ENCODE results near the gene WDR36.
A peak's percentile ranks its signal among the peaks of the same experiment; 100 is the strongest.

Gene WDR36

GRCh38 chr5:111106320-111106948 is 14.3 kb downstream of the WDR36 start:
- FAIRE-seq: no peak

DNA sequence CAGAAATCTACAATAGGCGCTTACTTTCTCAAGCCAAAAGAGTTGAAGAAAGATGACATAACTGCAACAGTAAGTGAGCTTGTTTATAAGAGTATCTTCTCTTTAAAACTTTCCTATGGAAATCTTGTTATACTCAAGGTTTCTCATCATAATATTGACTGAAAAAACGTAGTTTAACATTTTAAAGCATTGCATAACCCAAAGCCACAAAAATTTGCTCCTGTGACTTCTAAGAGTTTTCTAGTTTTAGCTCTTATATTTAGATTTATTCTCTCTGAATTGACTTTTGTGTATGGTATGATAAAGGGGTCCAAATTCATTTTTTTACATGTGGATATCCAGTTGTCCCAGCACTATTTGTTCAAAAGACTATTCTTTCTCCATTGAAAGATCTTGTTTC is 15.2 kb downstream of the WDR36 start:
- FAIRE-seq: no peak

GRCh38 chr5:111111956-111112355 is 19.8 kb downstream of the WDR36 start:
- no peak for FAIRE-seq

GRCh38 chr5:111113678-111114077 is 21.5 kb downstream of the WDR36 start:
- no peak for FAIRE-seq

GRCh38 chr5:111115229-111115628 is 23.1 kb downstream of the WDR36 start:
- no peak for FAIRE-seq

DNA sequence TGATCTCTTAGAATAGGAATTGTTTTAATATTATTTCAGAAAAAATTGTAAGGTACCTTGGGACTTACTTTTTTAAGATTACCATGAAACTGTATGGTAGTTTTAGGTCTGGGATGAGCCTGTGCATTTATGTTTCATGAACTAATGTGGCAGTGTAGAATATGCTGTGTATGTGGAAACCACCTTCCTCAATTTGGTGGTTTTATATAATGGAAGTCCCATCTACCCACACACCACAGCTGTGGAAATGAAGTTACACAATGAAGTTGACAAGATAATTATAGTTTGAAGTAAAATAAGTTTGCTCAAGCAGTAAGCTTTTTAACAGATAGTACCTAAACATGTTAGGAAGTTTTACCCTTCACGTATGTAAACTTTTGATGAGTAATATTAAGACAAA is 24.4 kb downstream of the WDR36 start:
- FAIRE-seq: no peak

GRCh38 chr5:111117136-111117535 is 25.0 kb downstream of the WDR36 start:
- FAIRE-seq: no peak

- no peak for FAIRE-seq
Measured at GRCh38 chr5:111119221-111119620, 27.1 kb downstream of the WDR36 start.

- no peak for FAIRE-seq
Measured at GRCh38 chr5:111119856-111120255, 27.7 kb downstream of the WDR36 start.

DNA sequence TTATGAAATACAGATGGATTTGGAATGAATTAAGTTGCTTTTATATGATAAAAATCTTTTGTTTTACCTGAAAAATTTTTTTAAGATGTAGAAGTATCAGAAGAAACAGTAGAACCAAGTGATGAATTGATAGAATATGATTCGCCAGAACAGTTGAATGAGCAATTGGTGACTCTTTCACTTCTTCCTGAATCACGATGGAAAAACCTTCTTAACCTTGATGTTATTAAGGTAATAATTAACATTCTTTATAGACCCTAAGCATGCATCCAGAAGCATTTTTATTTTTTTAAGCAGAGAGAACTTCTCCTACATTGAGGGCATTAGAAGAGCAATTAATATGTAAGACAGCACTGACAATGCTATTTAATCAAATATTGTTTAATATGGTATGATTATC is 28.8 kb downstream of the WDR36 start:
- no peak for FAIRE-seq

- FAIRE-seq: no peak
Measured at GRCh38 chr5:111121926-111122325, 29.8 kb downstream of the WDR36 start.

GRCh38 chr5:111122398-111122797 is 30.2 kb downstream of the WDR36 start:
- no peak for FAIRE-seq

DNA sequence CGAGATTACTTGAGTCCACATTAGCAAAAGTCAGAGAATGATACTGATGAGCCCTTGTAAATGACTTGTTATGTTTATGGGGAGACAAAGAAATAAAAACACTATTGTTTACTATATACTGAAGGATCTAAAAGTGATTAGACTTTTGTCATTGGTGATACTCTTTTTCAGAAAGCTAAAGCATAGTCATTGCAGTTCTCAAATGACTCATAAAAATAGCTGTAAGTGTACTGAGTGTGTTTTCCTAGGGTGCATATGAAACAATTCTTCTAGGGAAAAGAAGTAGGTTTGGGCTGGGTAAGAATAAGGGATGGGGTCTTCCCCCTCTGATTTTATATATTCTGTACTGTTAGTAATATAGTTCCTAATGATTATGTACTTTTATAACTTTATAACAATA is 32.6 kb downstream of the WDR36 start:
- no peak for FAIRE-seq

GRCh38 chr5:111126896-111127295 is 34.7 kb downstream of the WDR36 start:
- no peak for FAIRE-seq

DNA sequence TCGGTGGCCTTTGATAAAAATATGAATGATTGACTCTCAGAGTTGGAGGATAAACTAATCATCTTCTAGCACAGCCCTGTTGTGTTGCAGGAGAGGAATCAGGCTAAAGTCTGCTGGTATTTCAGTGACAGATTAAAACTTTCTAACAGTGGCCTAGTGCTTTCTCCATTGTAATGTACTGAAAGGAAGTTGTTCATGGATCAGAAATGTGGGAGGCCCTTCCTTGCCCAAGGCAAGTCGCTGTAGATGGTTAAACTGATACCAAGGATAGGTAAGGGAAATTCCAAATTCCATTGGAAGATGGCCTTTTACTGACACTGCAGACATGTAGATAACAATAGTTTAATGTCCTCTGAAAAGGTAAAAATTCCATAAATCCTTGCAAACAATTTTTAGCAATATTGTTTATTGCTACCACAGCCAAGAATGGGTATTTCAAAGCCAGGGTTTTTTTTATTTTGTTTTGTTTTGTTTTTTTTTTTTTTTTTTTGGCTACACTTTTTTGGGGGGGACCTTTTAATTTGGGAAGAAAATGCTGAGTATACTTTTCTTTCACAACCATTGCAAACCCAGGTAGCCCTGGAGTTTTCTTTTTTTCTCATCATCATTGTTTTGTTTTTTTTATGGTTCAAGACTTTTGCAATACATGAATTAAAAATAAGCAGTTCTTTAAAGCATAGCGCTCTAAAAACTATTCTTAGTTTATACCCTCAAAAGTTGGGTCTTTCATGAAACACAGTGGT is 35.5 kb downstream of the WDR36 start:
- FAIRE-seq: peak; percentile 15

DNA sequence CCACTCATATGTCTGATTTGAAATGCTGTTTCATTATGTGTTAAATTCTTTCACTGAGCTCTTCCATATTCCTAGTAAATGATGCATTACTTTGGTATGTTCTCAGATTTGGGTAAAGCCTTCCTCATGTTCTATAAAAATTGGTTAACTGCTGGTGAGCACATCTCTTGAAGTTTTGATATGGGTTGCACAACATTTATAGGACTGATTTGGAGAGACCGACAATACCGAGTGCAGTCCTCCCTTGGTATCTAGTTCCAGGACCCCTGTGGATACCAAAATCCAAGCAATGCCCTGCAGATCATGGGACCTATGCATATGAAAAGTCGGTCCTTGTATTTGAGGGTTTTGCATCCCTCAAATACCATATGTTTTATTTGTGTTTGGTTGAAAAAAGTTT is 37.8 kb downstream of the WDR36 start:
- FAIRE-seq: no peak

GRCh38 chr5:111131356-111131755 is 39.2 kb downstream of the WDR36 start:
- FAIRE-seq: no peak

DNA sequence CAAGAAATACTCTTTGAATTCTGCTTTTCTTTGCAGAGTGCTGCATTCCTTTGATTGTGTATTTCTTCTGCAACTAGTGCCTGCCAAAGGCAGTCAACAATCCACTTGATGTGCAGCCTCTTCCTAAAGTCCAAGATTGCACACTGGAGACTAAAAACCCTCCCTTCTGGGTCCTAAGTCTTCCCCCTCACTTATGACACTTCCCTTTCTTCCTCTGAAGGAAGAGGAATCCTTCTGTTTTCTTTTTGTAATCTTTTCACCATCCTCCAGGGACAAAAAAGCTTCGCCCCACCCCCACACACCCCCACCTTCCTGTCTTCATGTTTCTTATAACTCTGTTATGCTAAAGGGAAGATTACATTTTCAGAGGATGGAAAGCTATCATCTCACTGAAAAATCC is 39.9 kb downstream of the WDR36 start:
- no peak for FAIRE-seq

GRCh38 chr5:111132731-111133435 is 40.7 kb downstream of the WDR36 start:
- FAIRE-seq: no peak

GRCh38 chr5:111133436-111133751 is 41.2 kb downstream of the WDR36 start:
- no peak for FAIRE-seq

GRCh38 chr5:111134087-111134486 is 41.9 kb downstream of the WDR36 start:
- FAIRE-seq: no peak

DNA sequence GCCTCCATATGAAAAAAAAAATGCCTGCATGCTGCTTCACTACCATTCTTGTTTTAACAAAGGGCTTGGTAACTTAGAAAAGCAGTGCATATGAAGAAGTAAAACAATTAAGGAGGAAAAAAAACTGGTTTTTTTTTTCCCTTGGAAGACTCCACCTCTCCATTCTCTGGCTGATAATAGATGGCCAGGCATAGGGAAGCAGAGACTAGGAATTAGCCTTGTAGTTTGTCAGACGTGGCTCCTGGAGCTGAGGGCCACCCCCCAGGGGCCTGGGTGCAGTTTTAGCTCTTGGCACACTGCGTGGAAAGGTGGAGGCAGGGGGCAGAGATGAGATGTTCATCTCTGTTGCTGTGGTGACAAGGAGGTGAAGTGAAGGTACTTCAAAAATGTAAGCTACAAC is 42.7 kb downstream of the WDR36 start:
- no peak for FAIRE-seq

- no peak for FAIRE-seq
Measured at GRCh38 chr5:111135363-111135762, 43.2 kb downstream of the WDR36 start.

GRCh38 chr5:111135946-111136345 is 43.8 kb downstream of the WDR36 start:
- no peak for FAIRE-seq

All from endometrium (tissue), 2 donors.